ACHN (cell line): Measurements from ENCODE around the gene CHPT1.
"Not testable (repeated sequence)": the region's sequence is repeated elsewhere in the genome, so short reads cannot be mapped to it uniquely, and the experiment has no call there.

Experiments
- DNase-seq: peaks from one replicate; pipeline ENCODE4 v3.0.0-alpha.2; 2015
- in situ Hi-C: cut with HindIII; loops from 2 replicates; pipeline ENCODE4 v1.10.0; 2017; ENCODE audit warnings: low sequenced_read_pairs, low pct_ligation_motif_present, low pct_unique_long_range_greater_than_20kb

The CHPT1 gene

GRCh38 chr12:101697197-101697929 is at the start of gene CHPT1:
TSS of gene CHPT1 (plus strand) at chr12:101697640. CDS start at chr12:101697862, 222 bp downstream.
- in situ Hi-C loops = no loop called here
- DNase-seq = peak; percentile 64

GRCh38 chr12:101647711-101648110 is 49.7 kb upstream of the CHPT1 start:
- DNase-seq = no peak
- in situ Hi-C loops = no loop called here

- no peak for DNase-seq
- in situ Hi-C loops = no loop called here
Measured at GRCh38 chr12:101648195-101648594, 49.2 kb upstream of the CHPT1 start.

DNA sequence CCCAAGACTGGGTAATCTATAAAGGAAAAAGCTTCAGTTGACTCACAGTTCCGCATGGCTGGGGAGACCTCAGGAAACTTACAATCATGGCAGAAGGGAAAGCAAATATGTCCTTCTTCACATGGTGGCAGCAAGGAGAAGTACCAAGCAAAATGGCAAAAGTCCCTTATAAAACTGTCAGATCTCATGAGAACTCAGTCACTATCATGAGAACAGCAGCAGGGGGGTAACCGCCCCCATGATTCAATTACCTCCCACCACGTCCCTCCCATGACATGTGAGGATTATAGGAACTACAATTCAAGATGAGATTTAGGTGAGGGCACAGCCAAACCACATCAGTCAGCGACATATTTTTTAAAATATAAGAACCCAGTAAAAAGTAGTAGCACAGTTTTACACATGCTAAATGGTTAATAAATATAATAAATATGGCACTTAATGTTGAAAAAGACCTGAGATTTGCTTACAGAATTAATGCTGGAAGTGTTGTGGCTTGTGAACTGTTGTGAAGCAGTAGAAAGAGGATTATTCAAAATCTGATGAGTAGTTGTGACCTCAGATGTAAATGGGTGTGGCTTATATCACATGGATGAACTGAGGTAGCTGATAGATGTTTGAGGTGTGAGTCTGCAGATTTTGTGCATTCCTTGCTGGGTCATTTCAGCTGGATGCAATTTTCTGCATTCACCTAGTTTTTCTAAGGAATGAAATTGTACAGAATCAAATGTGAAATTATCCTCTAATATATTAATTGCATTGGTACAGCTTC is 46.9 kb upstream of the CHPT1 start:
- in situ Hi-C loops = no loop called here

GRCh38 chr12:101653030-101653429 is 44.4 kb upstream of the CHPT1 start:
- in situ Hi-C loops = no loop called here
- DNase-seq = no peak

More for the DNA sequence above, 46.9 kb upstream of the CHPT1 start:
- no peak for DNase-seq

- in situ Hi-C loops = no loop called here
- no peak for DNase-seq
Measured at GRCh38 chr12:101653503-101653902, 43.9 kb upstream of the CHPT1 start.

- in situ Hi-C loops = no loop called here
Measured at GRCh38 chr12:101654442-101654841, 43.0 kb upstream of the CHPT1 start.

GRCh38 chr12:101655393-101655792 is 42.0 kb upstream of the CHPT1 start:
- in situ Hi-C loops = no loop called here
- no peak for DNase-seq

More at GRCh38 chr12:101654442-101654841, 43.0 kb upstream of the CHPT1 start:
- no peak for DNase-seq

DNA sequence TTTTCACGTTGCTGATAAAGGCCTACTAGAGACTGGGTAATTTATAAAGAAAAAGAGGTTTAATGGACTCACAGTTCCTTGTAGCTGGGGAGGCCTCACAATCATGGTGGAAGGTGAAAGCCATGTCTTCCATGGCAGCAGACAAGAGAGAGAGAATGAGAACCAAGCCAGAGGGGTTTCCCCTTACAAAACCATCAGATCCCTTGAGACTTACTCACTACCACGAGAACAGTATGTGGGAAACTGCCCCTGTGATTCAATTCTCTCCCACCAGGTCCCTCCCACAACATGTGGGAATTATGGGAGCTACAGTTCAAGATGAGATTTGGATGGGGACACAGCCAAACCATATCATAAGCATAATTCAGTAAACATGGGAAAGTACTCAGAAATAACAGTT is 36.8 kb upstream of the CHPT1 start:
- in situ Hi-C loops, DNase-seq: not testable (repeated sequence)

DNA sequence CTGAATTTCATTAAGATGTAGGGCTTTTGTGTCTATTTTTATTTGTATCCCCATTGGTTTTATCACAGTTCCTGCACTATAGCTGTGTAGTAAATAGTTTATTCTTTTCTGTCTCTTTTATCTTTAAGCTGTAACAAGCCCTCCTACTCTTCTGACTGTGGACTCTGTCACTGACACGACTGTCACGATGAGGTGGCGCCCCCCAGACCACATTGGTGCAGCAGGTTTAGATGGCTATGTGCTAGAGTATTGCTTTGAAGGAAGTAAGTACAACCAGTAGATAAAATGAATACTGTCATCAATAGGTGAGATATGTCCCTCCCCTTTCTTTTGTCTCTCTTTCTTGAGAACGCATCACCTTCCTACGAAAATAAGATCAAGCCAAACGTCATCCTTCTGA is 34.1 kb upstream of the CHPT1 start:
- no peak for DNase-seq
- in situ Hi-C loops = no loop called here

DNA sequence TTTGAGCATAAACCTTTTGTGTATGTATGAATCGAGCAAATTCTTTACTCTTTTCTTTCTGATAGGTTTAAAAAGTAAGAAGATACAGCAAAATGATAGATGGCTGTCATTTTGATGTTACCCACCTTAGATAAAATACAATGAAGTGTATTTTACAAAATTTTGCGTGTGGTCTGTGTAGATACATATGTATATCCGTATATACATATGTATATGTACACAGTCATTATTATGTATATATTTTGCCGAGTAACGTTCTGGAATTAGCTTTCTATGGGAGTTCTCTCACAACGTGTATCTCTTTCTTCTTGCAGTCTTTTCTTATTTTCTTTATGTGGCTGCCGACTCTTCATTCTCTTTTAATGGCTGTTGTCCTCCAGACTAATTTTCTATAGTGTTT is 32.4 kb upstream of the CHPT1 start:
- no peak for DNase-seq
- in situ Hi-C loops = no loop called here

DNA sequence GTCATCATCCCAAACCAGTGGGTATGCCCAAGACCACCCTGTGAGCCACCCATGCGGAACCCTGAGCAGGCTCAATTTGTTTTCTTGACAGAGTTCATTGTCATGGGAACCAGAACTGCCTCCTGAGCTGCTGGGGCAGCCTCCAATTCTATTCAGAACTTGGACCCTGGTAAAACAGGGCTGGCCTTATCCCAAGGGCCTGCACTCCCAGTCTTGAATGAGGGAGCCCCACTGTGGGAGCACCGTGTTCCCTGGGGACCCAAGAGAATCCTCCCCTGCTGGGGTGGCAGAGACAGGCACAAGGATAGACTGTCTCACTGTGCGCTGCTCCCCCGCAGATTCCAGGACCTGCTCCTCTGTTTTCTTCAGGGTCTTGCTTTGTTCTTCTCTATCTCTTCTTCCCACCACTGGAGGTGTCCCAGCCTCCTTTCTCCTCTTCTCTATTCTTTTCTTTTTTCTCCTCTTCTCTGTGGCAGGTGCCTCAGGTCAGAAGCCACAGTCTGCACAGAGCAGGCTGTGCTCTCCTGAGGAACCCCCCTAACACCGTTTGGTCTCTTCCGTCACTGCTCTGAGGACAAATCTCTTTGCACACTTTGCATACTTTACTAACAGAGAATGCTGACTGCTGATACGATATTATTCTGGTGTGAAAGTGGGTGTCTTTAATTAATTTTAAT is 31.2 kb upstream of the CHPT1 start:
- in situ Hi-C loops = no loop called here
- DNase-seq = no peak

GRCh38 chr12:101667591-101667990 is 29.8 kb upstream of the CHPT1 start:
- DNase-seq = no peak
- in situ Hi-C loops = no loop called here

DNA sequence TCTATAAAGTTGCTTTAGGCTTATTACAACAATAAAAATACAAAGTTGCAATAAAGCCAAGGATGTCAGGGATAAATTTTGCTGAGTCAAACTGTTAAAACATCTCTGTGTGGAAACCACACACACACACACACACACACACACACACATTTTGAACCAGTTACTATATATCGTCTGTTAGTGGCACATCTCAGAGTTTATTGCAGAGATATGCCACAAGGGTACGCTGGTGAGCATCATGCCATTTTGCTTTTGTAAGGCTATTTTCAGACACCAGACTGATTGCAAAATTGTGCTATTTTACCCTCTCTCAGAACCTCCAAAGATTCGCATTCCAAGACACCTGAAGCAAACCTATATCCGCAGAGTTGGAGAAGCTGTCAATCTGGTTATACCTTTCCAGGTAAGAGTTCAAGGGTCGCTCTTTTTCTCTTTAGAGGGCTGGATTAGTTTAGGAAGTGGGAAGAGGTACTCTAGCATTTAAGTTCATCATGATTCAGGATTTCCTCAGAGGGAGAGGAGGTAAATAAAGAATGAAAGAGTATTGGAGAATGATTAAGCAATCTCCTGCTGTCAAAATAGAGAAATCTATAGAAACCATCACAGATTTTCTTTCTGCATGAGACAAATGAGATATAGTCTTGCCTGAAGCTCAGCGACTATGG is 27.3 kb upstream of the CHPT1 start:
- peak; percentile 64 for DNase-seq
- in situ Hi-C loops = no loop called here

DNA sequence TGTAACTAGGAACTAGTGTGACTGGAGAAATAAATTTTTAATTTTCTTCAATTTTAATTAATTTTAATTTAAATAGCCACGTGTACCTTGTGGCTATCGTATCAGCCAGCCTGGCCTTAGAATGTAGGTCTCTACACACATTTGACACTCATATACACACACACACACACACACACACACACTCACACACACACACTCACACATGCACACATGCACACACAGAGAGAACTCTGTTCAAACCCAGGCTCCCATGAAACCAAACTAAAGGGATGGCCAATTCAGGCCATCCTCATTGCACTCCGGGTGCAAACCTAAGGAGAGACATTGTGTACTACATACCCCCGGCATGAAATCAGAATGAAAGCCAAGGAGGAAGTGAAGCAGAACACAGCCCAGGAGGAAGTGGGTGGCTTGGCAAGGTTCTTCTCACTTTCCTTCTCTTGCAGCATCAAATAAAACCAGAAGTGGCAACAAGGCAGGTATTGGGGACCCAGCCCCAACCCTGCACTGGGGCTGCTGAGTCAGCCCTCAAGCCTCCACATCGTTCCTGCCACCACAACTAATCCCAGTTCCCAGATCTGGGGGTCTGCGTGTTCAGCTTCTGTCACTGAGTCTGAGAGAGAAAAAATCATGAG is 26.2 kb upstream of the CHPT1 start:
- in situ Hi-C loops = no loop called here
- DNase-seq = no peak

DNA sequence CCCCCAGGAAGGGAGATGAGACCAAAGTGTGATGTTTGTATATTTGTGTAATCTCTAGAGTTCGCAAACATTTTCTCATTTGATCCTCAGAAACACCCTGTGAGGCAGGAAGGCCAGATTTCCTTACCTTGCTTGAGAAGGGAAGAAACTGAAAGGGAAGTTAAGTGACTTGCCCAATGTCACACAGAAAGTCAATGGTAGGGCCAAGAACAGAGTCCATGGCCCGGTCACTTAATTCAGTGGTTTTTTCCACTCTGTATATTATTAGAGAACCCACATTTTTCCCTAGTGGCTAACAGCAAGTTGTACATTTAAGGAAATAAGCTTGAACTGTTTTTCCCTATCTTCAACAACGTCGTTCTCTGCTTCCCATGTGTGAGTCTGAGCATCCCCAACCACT is 25.6 kb upstream of the CHPT1 start:
- DNase-seq = no peak
- in situ Hi-C loops = no loop called here

GRCh38 chr12:101675555-101675954 is 21.9 kb upstream of the CHPT1 start:
- in situ Hi-C loops = no loop called here
- no peak for DNase-seq

DNA sequence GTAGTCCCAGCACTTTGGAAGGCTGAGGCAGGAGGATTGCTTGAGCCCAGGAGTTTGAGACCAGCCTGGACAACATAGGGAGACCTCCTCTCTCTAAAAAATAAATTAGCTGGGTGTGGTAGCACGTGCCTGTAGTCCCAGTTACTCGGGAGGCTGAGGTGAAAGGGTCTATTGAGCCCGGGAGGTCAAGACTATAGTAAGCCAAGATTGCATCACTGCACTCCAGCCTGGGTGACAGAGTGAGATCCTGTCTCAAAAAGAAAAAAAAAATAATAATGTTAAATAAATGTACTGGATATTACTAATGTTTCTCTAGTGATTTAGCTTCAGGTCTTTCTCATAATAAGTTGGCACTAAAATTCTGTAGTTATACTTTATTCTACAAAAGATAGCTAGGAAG is 20.9 kb upstream of the CHPT1 start:
- in situ Hi-C loops, DNase-seq: not testable (repeated sequence)
